ENCODE measurements around the gene MPP3.
A peak's percentile ranks its signal among the peaks of the same experiment; 100 is the strongest.

Gene MPP3

DNA sequence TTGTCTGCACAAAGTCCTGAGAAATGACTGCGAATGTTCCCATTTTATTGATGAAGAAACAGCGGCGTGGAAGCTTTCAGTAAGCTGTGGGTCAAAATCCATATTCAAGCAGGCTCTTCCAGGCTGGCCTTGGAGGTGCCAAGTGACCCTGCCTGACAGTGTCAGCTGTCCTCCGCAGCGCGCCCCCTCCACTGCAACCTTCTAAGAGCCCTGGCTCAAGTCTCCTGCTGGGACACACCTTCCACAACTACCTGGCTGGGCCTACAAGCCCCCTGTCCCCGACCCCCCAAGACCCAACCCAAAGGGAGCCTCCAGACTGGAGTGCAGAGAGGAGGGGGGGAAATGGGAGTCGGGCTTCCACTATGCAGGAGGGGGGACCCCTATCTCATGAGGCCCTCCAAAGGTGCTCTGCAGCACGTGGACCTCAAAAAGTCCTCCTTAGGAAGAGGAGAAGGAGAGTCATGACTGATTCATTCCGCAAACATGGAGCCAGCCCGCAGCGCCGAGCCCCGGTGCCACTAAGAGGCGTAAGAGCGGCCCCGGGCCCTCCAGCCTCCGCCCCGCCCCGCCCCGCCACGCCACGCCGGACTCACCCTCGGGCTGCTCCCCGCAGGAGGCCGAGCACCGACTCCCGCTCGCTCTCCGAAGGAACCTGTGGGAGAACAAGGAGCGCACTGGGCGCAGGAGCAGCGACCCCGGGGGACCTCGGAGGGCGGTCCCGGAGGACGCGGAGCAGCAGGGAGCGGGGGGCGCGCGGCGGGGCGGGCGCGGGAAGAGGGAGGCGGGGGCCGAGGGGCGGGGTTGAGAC lies 574 bp downstream of the MPP3 start:
- Mint-ChIP-seq H3K9me3 (no peaks in the 10 kb centered on the region), H3K27ac (peak overlapping the region; percentile 37), H3K4me3 (peak overlapping the region; percentile 68), H3K4me1 (ENCODE audit: low read depth) (peaks cover 29% of the 10 kb centered on the region), H3K36me3 (ENCODE audit: low read depth) (peaks cover 22% of the 10 kb centered on the region), H3K27me3 (peaks cover 32% of the 10 kb centered on the region)
- intact Hi-C loops (cut with micrococcal nuclease): loop anchor here (5.0 kb wide), 1 partner anchor 55 kb away; the partner anchor contains the start of gene DUSP3

DNA sequence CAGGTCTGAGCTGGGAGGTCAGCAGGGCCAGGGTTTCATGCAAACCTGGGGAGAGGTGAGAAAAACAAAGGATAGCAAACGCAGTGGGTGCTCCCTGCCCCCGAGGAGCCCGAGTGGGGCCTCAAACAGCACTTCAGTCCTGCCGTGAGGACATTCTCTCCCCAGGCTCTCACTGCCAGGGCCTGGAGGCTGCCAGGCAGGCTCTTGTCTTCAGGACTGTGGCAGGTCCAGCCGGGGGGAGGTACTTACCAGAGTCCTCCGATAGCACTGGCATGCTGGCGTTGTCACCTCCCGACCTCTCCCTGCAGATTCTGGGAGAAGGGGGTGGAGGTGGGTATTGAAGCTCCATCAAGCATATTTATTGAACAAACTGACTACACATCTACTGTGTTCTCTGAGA lies 1.3 kb downstream of the MPP3 start:
- Mint-ChIP-seq H3K9me3 (no peaks in the 10 kb centered on the region), H3K36me3 (ENCODE audit: low read depth) (peaks cover 24% of the 10 kb centered on the region), H3K27me3 (peaks cover 32% of the 10 kb centered on the region), H3K4me3 (peak overlapping the region; percentile 68), H3K27ac (no peak overlapping the region), H3K4me1 (ENCODE audit: low read depth) (peaks cover 29% of the 10 kb centered on the region)
- intact Hi-C loops (cut with micrococcal nuclease): loop anchor here (5.0 kb wide), 1 partner anchor 54 kb away; the partner anchor contains the start of gene DUSP3

DNA sequence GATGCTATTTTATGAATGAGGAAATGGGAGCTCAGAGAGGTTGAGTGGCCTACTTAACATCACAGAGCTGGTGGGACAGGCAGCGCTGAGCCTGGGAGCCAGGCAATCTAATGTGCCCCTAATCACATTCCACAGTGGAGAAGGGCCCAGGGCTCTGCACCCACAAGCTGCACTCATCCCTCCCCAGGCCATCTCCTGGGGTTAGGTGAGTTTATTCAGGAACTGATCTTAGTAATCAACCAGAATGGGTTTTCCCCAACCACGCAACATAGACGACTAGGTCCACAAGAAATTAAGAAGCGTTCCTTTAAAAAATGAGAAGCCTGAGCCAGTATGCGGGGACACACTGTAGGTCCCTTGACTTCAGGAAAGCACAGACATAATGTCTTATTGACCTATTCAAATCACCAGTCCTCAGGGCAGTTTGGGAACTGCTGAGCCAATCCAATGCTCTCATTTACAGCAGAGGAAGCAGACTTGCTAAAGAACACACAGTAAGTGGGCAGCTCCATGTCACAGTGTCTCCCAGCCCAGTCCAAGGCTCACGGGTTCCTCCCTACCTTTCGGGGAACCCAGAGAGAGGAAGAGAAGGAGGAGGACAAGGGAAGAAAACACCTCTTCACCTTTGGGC lies 2.3 kb downstream of the MPP3 start:
- no peak overlapping the region for H3K4me3 Mint-ChIP-seq
- peaks cover 28% of the 10 kb centered on the region for H3K27me3 Mint-ChIP-seq
- H3K4me1 Mint-ChIP-seq (ENCODE audit: low read depth): peaks cover 29% of the 10 kb centered on the region
- H3K27ac Mint-ChIP-seq: no peak overlapping the region
- intact Hi-C loops (cut with micrococcal nuclease): loop anchor here (5.0 kb wide), 1 partner anchor 53 kb away; the partner anchor contains the start of gene DUSP3
- no peaks in the 10 kb centered on the region for H3K9me3 Mint-ChIP-seq
- peaks cover 28% of the 10 kb centered on the region for H3K36me3 Mint-ChIP-seq (ENCODE audit: low read depth)

DNA sequence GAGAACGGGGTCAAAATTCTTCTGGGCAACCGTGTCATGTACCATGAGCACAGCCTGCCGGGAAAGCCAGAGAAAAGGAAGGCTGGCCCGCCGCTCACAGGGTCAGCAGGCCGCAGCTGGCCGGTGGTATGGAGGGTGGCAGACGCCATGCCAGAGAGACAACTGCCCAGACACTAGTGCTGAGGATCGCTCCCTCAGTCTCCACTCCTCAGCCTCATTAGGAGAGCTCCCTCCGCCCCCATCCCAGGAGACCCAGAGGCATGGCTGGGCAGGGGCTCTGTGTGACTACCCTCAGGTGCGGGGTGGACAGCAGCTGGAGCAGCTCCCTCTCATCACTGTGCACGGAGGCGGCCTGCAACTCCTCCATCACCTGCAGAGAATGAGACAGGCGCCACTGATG lies 3.2 kb downstream of the MPP3 start:
- Mint-ChIP-seq H3K4me1 (ENCODE audit: low read depth) (peaks cover 29% of the 10 kb centered on the region), H3K27ac (no peak overlapping the region), H3K9me3 (no peaks in the 10 kb centered on the region), H3K27me3 (peaks cover 23% of the 10 kb centered on the region), H3K4me3 (no peak overlapping the region), H3K36me3 (ENCODE audit: low read depth) (peaks cover 35% of the 10 kb centered on the region)
- intact Hi-C loops (cut with micrococcal nuclease): loop anchor here (5.0 kb wide), 1 partner anchor 52 kb away; the partner anchor contains the start of gene DUSP3

DNA sequence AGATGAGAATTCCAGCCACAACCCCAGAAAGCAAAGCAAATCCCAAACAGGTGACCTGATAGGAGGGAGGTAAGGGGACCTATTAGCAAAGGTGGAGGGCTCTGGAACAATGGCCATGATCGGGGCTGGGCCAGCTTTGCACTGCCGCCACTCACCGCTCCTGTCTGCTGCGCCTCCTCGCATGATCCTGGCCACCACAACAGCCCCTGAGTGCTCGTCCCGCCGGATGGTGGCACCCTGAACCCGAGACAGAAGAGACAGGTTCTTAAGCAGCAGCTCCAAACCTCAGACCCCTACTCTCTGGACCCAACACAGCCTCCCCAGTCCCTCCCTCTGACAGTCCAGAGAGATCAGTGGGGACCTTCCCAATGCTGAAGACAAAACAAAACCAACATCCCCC lies 5.3 kb downstream of the MPP3 start:
- Mint-ChIP-seq H3K27me3 (peaks cover 13% of the 10 kb centered on the region), H3K36me3 (ENCODE audit: low read depth) (peaks cover 43% of the 10 kb centered on the region), H3K4me1 (ENCODE audit: low read depth) (peaks cover 19% of the 10 kb centered on the region), H3K9me3 (no peaks in the 10 kb centered on the region), H3K27ac (no peak overlapping the region), H3K4me3 (no peak overlapping the region)
- intact Hi-C loops (cut with micrococcal nuclease): no loop called here

DNA sequence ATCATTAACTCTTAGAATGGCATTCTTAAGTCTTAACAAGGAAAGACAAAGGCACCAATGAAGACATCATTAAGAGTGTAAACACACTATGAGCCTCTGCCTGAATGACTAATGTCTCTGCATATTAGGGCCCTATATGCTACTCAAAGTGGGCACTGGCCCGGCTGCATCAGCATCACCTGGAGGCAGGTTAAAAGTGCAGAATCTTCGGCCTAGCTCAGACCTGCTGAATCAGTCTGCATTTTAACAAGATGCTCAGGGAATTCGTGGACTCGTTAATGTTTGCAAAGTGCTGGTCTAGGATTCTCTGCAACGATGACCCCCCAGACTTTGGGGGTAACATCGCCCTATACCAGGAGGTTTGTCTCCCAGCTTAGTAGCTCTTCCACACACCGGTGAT lies 6.7 kb downstream of the MPP3 start:
- no peaks in the 10 kb centered on the region for H3K9me3 Mint-ChIP-seq
- intact Hi-C loops (cut with micrococcal nuclease): no loop called here
- peaks cover 43% of the 10 kb centered on the region for H3K36me3 Mint-ChIP-seq (ENCODE audit: low read depth)
- H3K4me3 Mint-ChIP-seq: no peak overlapping the region
- peaks cover 3% of the 10 kb centered on the region for H3K27me3 Mint-ChIP-seq
- no peak overlapping the region for H3K27ac Mint-ChIP-seq
- H3K4me1 Mint-ChIP-seq (ENCODE audit: low read depth): peaks cover 8% of the 10 kb centered on the region

GRCh38 chr17:43825567-43825966 lies 7.4 kb downstream of the MPP3 start:
- intact Hi-C loops (cut with micrococcal nuclease): no loop called here
- H3K36me3 Mint-ChIP-seq (ENCODE audit: low read depth): peaks cover 47% of the 10 kb centered on the region
- no peaks in the 10 kb centered on the region for H3K27me3 Mint-ChIP-seq
- peaks cover 1% of the 10 kb centered on the region for H3K4me1 Mint-ChIP-seq (ENCODE audit: low read depth)
- no peaks in the 10 kb centered on the region for H3K9me3 Mint-ChIP-seq
- H3K4me3 Mint-ChIP-seq: no peak overlapping the region
- no peak overlapping the region for H3K27ac Mint-ChIP-seq

DNA sequence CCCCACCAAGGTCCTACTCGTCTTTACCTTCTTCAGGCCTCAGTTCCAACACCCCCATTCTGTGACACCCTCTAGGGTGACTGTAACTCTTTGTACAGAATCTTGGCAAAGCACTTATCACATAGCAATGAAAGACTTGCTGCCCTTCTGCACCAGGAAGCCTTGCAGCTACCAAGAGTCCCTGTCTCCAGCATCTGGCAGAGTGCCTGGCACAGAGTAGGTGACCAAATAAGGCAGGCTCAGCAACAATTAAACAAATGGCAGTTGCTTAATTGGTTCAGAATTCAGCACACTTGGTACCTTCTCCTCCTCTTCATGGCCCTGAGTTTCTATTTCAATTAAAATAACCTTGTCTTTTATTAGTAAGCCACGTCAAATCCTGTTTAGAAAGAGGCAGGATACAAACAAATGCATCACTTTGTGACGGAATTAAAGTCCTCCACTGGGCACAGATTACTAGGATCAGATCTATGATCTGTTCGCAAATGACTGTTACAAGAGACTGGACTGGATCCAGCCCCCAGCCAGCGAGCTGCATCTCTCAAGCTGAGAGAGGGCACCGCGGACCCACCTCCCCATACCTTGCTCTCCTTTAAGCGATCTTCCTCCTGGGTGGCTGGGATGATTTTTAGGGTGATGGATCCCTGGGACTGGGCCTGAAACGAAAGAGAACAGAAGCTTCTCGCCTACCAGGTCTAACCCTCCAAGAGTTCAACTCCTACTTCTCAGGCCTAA lies 9.4 kb downstream of the MPP3 start:
- Mint-ChIP-seq H3K4me3 (no peak overlapping the region), H3K4me1 (ENCODE audit: low read depth) (peaks cover 8% of the 10 kb centered on the region), H3K27ac (no peak overlapping the region), H3K9me3 (no peaks in the 10 kb centered on the region), H3K27me3 (no peaks in the 10 kb centered on the region), H3K36me3 (ENCODE audit: low read depth) (peaks cover 39% of the 10 kb centered on the region)
- intact Hi-C loops (cut with micrococcal nuclease): no loop called here

- no peak overlapping the region for H3K4me3 Mint-ChIP-seq
- no peaks in the 10 kb centered on the region for H3K9me3 Mint-ChIP-seq
- peaks cover 37% of the 10 kb centered on the region for H3K36me3 Mint-ChIP-seq (ENCODE audit: low read depth)
- intact Hi-C loops (cut with micrococcal nuclease): no loop called here
- no peak overlapping the region for H3K27ac Mint-ChIP-seq
- peaks cover 8% of the 10 kb centered on the region for H3K4me1 Mint-ChIP-seq (ENCODE audit: low read depth)
- no peaks in the 10 kb centered on the region for H3K27me3 Mint-ChIP-seq
Observed at GRCh38 chr17:43822570-43823190, 10.3 kb downstream of the MPP3 start.

GRCh38 chr17:43820759-43821158 lies 12.2 kb downstream of the MPP3 start:
- peaks cover 34% of the 10 kb centered on the region for H3K36me3 Mint-ChIP-seq (ENCODE audit: low read depth)
- no peaks in the 10 kb centered on the region for H3K27me3 Mint-ChIP-seq
- no peak overlapping the region for H3K4me3 Mint-ChIP-seq
- no peaks in the 10 kb centered on the region for H3K9me3 Mint-ChIP-seq
- peaks cover 8% of the 10 kb centered on the region for H3K4me1 Mint-ChIP-seq (ENCODE audit: low read depth)
- intact Hi-C loops (cut with micrococcal nuclease): no loop called here
- no peak overlapping the region for H3K27ac Mint-ChIP-seq

DNA sequence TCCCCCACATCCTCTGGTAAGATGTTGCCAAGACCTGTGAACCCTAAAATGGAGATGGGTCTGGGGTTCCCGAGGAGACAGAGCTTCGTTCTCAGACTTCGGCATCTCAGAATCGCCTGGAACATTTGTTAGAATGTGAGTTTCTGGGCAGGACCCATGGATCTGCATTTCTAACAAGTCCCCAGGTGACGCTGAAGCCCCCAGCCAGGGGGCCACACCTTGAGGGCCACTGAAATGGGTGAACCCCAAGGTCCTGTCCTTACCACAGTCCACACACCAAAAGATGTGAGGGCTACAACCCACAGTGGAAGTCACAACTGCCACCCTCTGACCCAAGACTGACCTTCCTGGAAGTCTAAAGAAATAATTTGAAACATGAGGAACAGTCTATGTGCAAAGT lies 14.0 kb downstream of the MPP3 start:
- peaks cover 19% of the 10 kb centered on the region for H3K4me1 Mint-ChIP-seq (ENCODE audit: low read depth)
- no peaks in the 10 kb centered on the region for H3K27me3 Mint-ChIP-seq
- H3K4me3 Mint-ChIP-seq: no peak overlapping the region
- H3K36me3 Mint-ChIP-seq (ENCODE audit: low read depth): peaks cover 30% of the 10 kb centered on the region
- intact Hi-C loops (cut with micrococcal nuclease): no loop called here
- no peaks in the 10 kb centered on the region for H3K9me3 Mint-ChIP-seq
- no peak overlapping the region for H3K27ac Mint-ChIP-seq

DNA sequence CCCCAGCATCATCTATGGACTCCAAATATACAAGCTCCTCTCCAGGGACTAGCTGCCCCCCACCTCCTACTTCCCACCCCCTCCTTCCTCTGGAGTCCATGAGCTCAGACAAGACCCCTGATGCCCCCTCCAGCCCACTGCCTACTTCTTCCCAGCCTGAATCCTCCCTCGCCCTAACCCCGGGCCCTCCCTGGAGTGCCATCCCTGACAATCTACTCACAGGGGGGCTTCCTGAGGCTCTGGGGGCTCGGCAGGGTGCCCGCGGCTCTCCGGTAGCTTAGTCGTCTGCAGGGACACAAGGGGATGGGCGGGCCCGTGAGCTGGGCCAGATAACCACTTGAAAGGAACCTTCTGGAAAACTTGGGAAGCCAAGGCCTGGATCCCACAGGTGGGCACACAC lies 15.1 kb downstream of the MPP3 start:
- Mint-ChIP-seq H3K4me1 (ENCODE audit: low read depth) (peaks cover 19% of the 10 kb centered on the region), H3K27me3 (no peaks in the 10 kb centered on the region), H3K9me3 (no peaks in the 10 kb centered on the region), H3K4me3 (no peak overlapping the region), H3K36me3 (ENCODE audit: low read depth) (peaks cover 33% of the 10 kb centered on the region), H3K27ac (no peak overlapping the region)
- intact Hi-C loops (cut with micrococcal nuclease): no loop called here

DNA sequence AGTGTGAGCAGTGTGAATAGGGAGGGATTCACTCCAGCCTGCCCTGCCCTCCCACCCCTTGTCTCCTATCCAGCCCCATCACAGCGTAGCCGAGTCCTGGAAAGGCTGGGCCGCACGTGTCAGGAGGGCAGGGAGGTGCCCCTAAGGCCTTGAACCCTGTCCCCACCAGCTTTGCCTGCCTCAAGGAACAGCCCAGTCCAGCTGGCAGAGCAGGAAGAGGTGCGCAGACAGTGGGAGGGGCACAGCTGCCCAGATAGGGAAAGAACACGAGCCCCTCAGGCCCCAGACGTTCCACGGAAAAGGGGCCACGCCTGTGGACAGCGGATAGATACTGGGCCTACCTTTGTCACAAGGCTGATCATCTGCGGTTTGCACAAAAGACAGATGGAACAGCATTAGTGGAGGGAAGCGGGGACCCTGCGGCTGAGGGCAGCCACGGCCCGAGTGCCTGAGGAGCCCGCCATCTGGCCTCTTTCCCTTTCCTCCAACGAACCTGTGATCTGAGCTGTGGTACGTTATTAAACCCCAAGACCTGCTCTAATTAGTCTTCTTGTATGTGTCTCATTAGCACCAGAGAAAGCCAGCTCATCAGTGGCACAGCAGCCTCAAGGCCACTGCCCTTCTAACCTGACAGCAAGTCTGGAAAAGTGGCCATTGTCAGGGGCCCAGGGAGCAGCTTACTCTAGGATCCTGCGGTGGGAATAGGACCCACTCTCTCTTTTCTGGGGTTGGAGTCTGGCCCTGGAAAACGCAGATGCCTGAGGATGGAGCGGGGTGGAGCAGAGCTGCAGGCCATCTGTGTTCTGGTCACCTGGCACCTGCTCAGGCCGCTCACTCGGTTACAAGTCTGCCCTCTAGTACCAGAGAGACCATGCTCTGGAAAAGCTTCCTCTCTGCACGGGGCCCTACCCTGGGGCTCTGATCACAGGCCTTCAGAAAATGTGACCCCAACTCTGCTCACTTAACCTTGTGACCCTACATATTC lies 16.3 kb downstream of the MPP3 start:
- Mint-ChIP-seq H3K27ac (no peak overlapping the region), H3K36me3 (ENCODE audit: low read depth) (peaks cover 40% of the 10 kb centered on the region), H3K9me3 (no peaks in the 10 kb centered on the region), H3K27me3 (no peaks in the 10 kb centered on the region), H3K4me1 (ENCODE audit: low read depth) (peaks cover 19% of the 10 kb centered on the region), H3K4me3 (no peak overlapping the region)
- intact Hi-C loops (cut with micrococcal nuclease): no loop called here

Measured in dendritic cell treated with granulocyte-macrophage colony-stimulating factor and Interleukin-4, amounts not matched to agents 40 ng/mL and 50 ng/mL, for 4 days (primary cell).